Measurements from ENCODE around the gene PIK3R4.

The PIK3R4 gene

DNA sequence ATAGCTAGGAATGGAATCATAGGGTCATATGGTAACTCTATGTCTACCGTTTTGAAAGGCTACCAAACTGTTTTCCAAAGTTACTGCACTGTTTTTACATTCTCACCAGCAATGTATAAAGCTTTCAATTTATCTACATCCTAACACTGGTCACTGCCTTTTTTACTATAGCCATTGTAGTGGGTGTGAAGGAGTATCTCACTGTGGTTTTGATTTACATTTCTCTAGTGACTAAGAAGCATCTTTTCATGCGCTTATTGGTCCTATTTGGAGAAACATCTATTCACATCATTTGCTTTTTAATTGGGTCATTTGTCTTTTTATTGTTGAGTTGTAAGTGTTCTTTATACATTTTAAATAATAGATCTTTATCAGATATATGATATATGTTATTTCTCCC, 53.3 kb downstream of the PIK3R4 start:
- H2BK12ac ChIP-seq (ENCODE audit: low read length), result no peak overlapping the region
- no peak overlapping the region for H3K9ac ChIP-seq (ENCODE audit: low read length)

DNA sequence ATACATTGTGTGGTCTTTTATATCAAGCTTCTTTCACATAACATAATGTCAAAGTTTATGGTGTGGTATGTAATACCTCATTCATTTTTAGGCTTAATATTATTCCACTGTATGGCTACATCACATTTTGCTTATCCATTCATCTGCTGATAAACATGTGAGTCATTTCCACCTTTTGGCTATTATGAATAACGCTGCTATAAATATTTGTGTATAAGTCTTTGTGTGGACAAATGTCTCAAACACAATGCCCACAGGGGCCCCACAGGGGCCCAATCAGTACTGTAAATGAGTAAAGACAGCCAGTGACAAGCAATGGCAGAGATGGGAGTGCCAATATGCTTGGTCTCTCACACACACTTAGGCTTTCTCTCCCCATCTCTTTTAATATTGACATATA, 54.2 kb downstream of the PIK3R4 start:
- Histone ChIP-seq H2BK120ac (ENCODE audit: insufficient read depth, low read length, poor library complexity) (no peak overlapping the region), H4K8ac (ENCODE audit: low read depth, low read length) (no peak overlapping the region), H2BK12ac (ENCODE audit: low read length) (no peak overlapping the region), H3K27ac (ENCODE audit: low read depth, low read length) (no peak overlapping the region), H3K4me3 (ENCODE audit: low read depth, low read length) (no peak overlapping the region), H3K4ac (ENCODE audit: low read depth, low read length) (no peak overlapping the region), H3K18ac (ENCODE audit: low read length) (no peak overlapping the region), H3K27me3 (ENCODE audit: insufficient read depth, low read length) (no peaks in the 10 kb centered on the region), H3K4me1 (ENCODE audit: control insufficient read depth in 1 of 2, insufficient read depth in 2 of 2, low read length in 2 of 2) (no peaks in the 10 kb centered on the region), H3K23ac (ENCODE audit: low read length) (no peak overlapping the region), H4K91ac (ENCODE audit: low read depth, low read length) (no peak overlapping the region), H2AFZ (ENCODE audit: insufficient read depth, low read length, poor library complexity) (no peak overlapping the region), H4K12ac (ENCODE audit: low read depth, low read length) (no peak overlapping the region), H3K14ac (ENCODE audit: low read length) (no peak overlapping the region), H3K79me1 (ENCODE audit: low read length) (no peaks in the 10 kb centered on the region), H3K9ac (ENCODE audit: low read length) (no peak overlapping the region), H3K9me3 (ENCODE audit: insufficient read depth, low read depth, low read length) (no peaks in the 10 kb centered on the region), H2AK5ac (ENCODE audit: low read length) (no peak overlapping the region), H3K36me3 (ENCODE audit: control insufficient read depth in 1 of 2, insufficient read depth in 2 of 2, low read length in 2 of 2) (peaks cover 1 to 2% of the 10 kb centered on the region in 2 experiments), H3K79me2 (ENCODE audit: control insufficient read depth, insufficient read depth, low read length, poor library complexity) (no peaks in the 10 kb centered on the region), H3K4me2 (ENCODE audit: low read length) (no peak overlapping the region), H2BK5ac (ENCODE audit: low read depth, low read length, poor library complexity) (no peak overlapping the region)
- no CpG with 5 or more reads among the region's 1 CpG for WGBS (ENCODE audit: extremely low coverage, insufficient coverage, insufficient read length)
- peak; percentile 1 to 35 for DNase-seq

More for the DNA sequence above, 53.3 kb downstream of the PIK3R4 start:
- Histone ChIP-seq H2BK5ac (ENCODE audit: low read depth, low read length, poor library complexity) (no peak overlapping the region), H3K4me1 (ENCODE audit: control insufficient read depth in 1 of 2, insufficient read depth in 2 of 2, low read length in 2 of 2) (no peaks in the 10 kb centered on the region), H3K27me3 (ENCODE audit: insufficient read depth, low read length) (no peaks in the 10 kb centered on the region), H3K14ac (ENCODE audit: low read length) (no peak overlapping the region), H4K91ac (ENCODE audit: low read depth, low read length) (no peak overlapping the region), H3K4me3 (ENCODE audit: low read depth, low read length) (no peak overlapping the region), H2AK5ac (ENCODE audit: low read length) (no peak overlapping the region), H3K27ac (ENCODE audit: low read depth, low read length) (no peak overlapping the region), H2AFZ (ENCODE audit: insufficient read depth, low read length, poor library complexity) (no peak overlapping the region), H4K8ac (ENCODE audit: low read depth, low read length) (no peak overlapping the region), H3K79me2 (ENCODE audit: control insufficient read depth, insufficient read depth, low read length, poor library complexity) (no peaks in the 10 kb centered on the region), H3K9me3 (ENCODE audit: insufficient read depth, low read depth, low read length) (no peaks in the 10 kb centered on the region), H3K79me1 (ENCODE audit: low read length) (no peaks in the 10 kb centered on the region), H3K23ac (ENCODE audit: low read length) (no peak overlapping the region), H3K4ac (ENCODE audit: low read depth, low read length) (no peak overlapping the region), H2BK120ac (ENCODE audit: insufficient read depth, low read length, poor library complexity) (no peak overlapping the region), H3K36me3 (ENCODE audit: control insufficient read depth in 1 of 2, insufficient read depth in 2 of 2, low read length in 2 of 2) (peaks cover 1 to 2% of the 10 kb centered on the region in 2 experiments), H4K12ac (ENCODE audit: low read depth, low read length) (no peak overlapping the region), H3K4me2 (ENCODE audit: low read length) (no peak overlapping the region), H3K18ac (ENCODE audit: low read length) (no peak overlapping the region)
- WGBS (ENCODE audit: extremely low coverage, insufficient coverage, insufficient read length), result no CpG with 5 or more reads among the region's 2 CpGs
- no peak for DNase-seq

DNA sequence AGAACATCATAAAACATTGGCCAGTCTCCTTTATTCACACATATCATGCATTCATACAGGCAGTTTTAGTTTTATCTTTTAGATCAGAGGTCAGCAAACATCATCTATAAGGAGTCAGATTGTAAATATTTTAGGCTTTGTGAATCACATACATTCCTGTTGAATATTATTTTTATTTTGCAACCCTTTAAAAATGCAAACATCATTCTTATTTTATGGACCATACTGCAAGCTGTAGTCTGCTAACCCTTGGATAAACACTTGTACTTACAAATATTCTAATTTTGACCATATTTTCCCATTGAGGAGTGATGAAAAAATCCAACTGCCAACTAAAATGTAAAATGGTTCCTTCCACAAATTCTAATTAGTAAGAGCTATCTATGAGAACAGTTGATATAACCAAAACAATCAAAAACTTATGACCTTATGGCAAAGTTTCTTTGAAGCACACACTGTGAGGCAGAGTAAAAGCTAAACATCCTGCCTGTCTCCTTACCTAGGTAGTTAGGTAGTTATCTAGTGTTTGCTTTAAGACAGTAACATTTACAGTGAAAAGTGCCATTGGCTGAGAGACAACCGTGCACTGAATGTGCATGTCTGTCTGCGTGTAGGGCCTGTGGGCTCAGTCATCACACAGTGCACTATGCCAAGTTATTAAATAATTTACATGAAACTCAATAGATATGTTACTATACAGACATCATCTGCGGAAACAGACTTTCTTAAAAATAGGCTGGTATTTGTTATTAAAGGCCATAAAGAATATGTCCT, 57.7 kb downstream of the PIK3R4 start:
- Histone ChIP-seq H3K4me1 (ENCODE audit: control insufficient read depth in 1 of 2, insufficient read depth in 2 of 2, low read length in 2 of 2) (no peaks in the 10 kb centered on the region), H3K9ac (ENCODE audit: low read length) (no peak overlapping the region), H4K12ac (ENCODE audit: low read depth, low read length) (no peak overlapping the region), H2BK5ac (ENCODE audit: low read depth, low read length, poor library complexity) (no peak overlapping the region), H3K9me3 (ENCODE audit: insufficient read depth, low read depth, low read length) (no peaks in the 10 kb centered on the region), H4K8ac (ENCODE audit: low read depth, low read length) (no peak overlapping the region), H2AK5ac (ENCODE audit: low read length) (no peak overlapping the region), H2BK12ac (ENCODE audit: low read length) (no peak overlapping the region), H3K36me3 (ENCODE audit: control insufficient read depth in 1 of 2, insufficient read depth in 2 of 2, low read length in 2 of 2) (peaks cover 3 to 8% of the 10 kb centered on the region in 2 experiments), H3K79me2 (ENCODE audit: control insufficient read depth, insufficient read depth, low read length, poor library complexity) (no peaks in the 10 kb centered on the region), H3K4me3 (ENCODE audit: low read depth, low read length) (no peak overlapping the region), H2AFZ (ENCODE audit: insufficient read depth, low read length, poor library complexity) (no peak overlapping the region), H2BK120ac (ENCODE audit: insufficient read depth, low read length, poor library complexity) (no peak overlapping the region), H3K4ac (ENCODE audit: low read depth, low read length) (no peak overlapping the region), H3K79me1 (ENCODE audit: low read length) (no peaks in the 10 kb centered on the region), H3K23ac (ENCODE audit: low read length) (no peak overlapping the region), H3K27ac (ENCODE audit: low read depth, low read length) (no peak overlapping the region), H3K14ac (ENCODE audit: low read length) (no peak overlapping the region), H3K27me3 (ENCODE audit: insufficient read depth, low read length) (no peaks in the 10 kb centered on the region), H4K91ac (ENCODE audit: low read depth, low read length) (no peak overlapping the region), H3K4me2 (ENCODE audit: low read length) (no peak overlapping the region), H3K18ac (ENCODE audit: low read length) (no peak overlapping the region)
- WGBS (ENCODE audit: extremely low coverage, insufficient coverage, insufficient read length), result no CpG with 5 or more reads among the region's 3 CpGs
- DNase-seq, result peak in 1 of 2 donors; percentile 14

DNA sequence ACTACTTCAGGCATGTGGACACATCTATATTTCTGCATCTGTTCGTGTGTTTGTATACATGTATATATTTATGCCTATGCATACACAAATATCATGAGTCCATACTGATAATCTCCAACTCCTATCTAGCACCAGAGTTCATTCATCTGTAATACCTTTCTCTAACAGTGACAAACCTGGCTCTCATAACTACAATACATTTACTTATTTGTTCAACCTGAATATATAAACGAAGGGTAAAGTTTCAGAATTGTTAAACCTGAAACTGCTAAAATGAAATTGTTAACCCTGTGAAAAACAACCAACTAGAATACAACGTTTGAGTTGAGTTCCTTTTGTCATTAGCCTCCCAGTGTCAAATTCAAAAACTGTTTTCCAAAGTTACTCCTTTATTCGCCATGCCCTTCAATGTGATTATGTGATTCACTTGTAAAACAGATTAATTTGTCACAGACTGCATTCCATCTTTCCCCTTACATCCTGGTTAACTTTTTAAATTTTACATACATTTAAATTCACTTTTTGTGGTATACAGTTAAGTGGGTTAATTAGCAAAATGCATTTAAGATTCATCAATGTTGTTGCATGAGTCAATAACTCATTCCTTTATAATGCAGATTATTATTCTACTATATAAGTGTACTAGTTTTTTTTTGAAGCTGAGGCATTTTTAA, 58.5 kb downstream of the PIK3R4 start:
- Histone ChIP-seq H3K79me1 (ENCODE audit: low read length) (no peaks in the 10 kb centered on the region), H2BK12ac (ENCODE audit: low read length) (no peak overlapping the region), H3K4ac (ENCODE audit: low read depth, low read length) (no peak overlapping the region), H2AFZ (ENCODE audit: insufficient read depth, low read length, poor library complexity) (no peak overlapping the region), H2BK5ac (ENCODE audit: low read depth, low read length, poor library complexity) (no peak overlapping the region), H2BK120ac (ENCODE audit: insufficient read depth, low read length, poor library complexity) (no peak overlapping the region), H3K79me2 (ENCODE audit: control insufficient read depth, insufficient read depth, low read length, poor library complexity) (no peaks in the 10 kb centered on the region), H3K18ac (ENCODE audit: low read length) (no peak overlapping the region), H2AK5ac (ENCODE audit: low read length) (no peak overlapping the region), H3K27me3 (ENCODE audit: insufficient read depth, low read length) (no peaks in the 10 kb centered on the region), H3K23ac (ENCODE audit: low read length) (no peak overlapping the region), H3K4me2 (ENCODE audit: low read length) (no peak overlapping the region), H3K9me3 (ENCODE audit: insufficient read depth, low read depth, low read length) (no peaks in the 10 kb centered on the region), H4K91ac (ENCODE audit: low read depth, low read length) (no peak overlapping the region), H3K27ac (ENCODE audit: low read depth, low read length) (no peak overlapping the region), H3K4me3 (ENCODE audit: low read depth, low read length) (no peak overlapping the region), H3K4me1 (ENCODE audit: control insufficient read depth in 1 of 2, insufficient read depth in 2 of 2, low read length in 2 of 2) (no peaks in the 10 kb centered on the region), H4K8ac (ENCODE audit: low read depth, low read length) (no peak overlapping the region), H3K9ac (ENCODE audit: low read length) (no peak overlapping the region), H3K36me3 (ENCODE audit: control insufficient read depth in 1 of 2, insufficient read depth in 2 of 2, low read length in 2 of 2) (peaks cover 3 to 12% of the 10 kb centered on the region in 2 experiments), H3K14ac (ENCODE audit: low read length) (no peak overlapping the region), H4K12ac (ENCODE audit: low read depth, low read length) (no peak overlapping the region)
- no peak for DNase-seq
- WGBS (ENCODE audit: extremely low coverage, insufficient coverage, insufficient read length), result no CpG with 5 or more reads among the region's 4 CpGs
